ENCODE measurements around the gene YEATS2. TPM values are rescaled to one million over a fixed set of nuclear protein-coding genes. Genes with fewer than 3 reads are reported as not detected.
A peak's percentile ranks its signal among the peaks of the same experiment; 100 is the strongest.
"Not testable (repeated sequence)": the region's sequence is repeated elsewhere in the genome, so short reads cannot be mapped to it uniquely, and the experiment has no call there.

The YEATS2 gene
- total and polyA plus RNA-seq, 5 experiments from 2014 or later: 4.3 to 24.3 (median 6.8) TPM

DNA sequence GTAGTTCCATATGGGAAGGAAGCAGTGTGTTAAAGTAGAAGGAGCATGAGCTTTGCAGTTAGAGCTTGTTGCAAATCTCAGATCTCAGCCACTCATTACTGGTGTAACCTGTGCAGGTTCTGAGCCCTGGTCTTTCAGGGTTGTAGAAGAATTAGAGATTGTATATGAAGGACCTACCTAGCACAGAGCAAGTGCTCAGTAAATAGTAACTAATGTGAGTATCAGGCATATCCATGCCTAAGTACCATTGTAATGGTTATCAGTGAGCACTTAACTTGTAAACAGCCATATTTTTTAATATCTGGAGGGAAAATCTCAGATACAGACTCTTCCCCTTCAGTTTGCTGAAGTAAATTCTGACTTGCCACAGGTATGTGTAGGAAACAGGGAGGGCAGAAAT, 68.5 kb downstream of the YEATS2 start:
- peaks cover 0 to 37% (median 3%) of the 10 kb centered on the region in 3 donors for H3K36me3 Mint-ChIP-seq
- POLR2A ChIA-PET: interaction anchor here (1.0 kb wide), 1 partner anchor 8 kb away, joined by 3 read pairs; no protein-coding TSS in a partner anchor
- ATAC-seq (no peak), DNase-seq (no peak)
- peaks cover 7 to 12% (median 9%) of the 10 kb centered on the region in 4 donors for H3K4me1 Mint-ChIP-seq
- no peak overlapping the region for H3K4me3 Mint-ChIP-seq
- no peaks in the 10 kb centered on the region for H3K27me3 Mint-ChIP-seq
- H3K27ac Mint-ChIP-seq: peak overlapping the region in 8 of 10 donors; percentile 7 to 66 (median 36)
- H3K9me3 Mint-ChIP-seq: no peaks in the 10 kb centered on the region

DNA sequence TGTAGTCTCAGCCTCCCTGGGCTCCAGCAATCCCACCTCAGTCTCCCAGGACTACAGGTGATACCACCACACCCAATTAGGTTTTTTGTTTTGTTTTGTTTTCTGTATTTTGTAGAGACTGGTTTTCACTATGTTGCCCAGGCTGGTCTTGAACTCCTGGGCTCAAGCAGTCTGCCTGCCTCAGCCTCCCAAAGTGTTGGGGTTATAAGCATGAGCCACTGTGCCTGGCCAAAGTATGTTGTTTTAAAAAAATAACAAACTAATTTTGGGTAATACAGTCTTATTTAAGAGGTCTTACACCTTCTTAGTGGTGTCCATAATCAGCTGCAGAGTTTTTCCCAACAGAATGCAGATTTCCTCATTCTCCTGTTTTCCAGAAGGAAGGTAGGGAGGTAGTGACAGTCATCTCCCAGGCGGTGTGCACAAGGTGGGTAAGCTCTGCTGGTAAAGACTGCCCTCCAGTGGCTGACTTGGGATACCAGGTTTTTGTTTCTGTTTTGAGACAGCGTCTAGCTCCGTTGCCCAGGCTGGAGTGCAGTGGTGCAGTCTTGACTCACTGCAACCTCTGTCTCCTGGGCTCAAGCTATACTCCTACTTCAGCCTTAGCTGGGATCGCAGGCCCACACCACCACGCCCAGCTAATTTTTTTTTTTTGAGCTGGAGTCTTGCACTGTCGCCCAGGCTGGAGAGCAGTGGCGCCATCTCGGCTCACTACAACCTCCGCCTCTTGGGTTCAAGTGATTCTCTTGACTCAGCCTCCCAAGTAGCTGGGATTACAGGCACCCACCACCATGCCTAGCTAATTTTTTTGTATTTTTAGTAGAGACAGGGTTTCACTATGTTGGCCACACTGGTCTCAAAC, 69.4 kb downstream of the YEATS2 start:
- peak overlapping the region in 5 of 10 donors; percentile 20 to 41 (median 38) for H3K27ac Mint-ChIP-seq
- peak; percentile 83 to 95 for ATAC-seq
- no peaks in the 10 kb centered on the region for H3K27me3 Mint-ChIP-seq
- H3K4me3 Mint-ChIP-seq: no peak overlapping the region
- DNase-seq: peak; percentile 40 to 83 (median 66)
- peaks cover 7 to 12% (median 9%) of the 10 kb centered on the region in 4 donors for H3K4me1 Mint-ChIP-seq
- POLR2A ChIA-PET: interaction anchor here (0.6 to 1.0 kb wide), 2 partner anchors 8 to 210 kb away, joined by 3 read pairs; no protein-coding TSS in a partner anchor
- no peaks in the 10 kb centered on the region for H3K9me3 Mint-ChIP-seq
- peaks cover 0 to 30% (median 3%) of the 10 kb centered on the region in 3 donors for H3K36me3 Mint-ChIP-seq

DNA sequence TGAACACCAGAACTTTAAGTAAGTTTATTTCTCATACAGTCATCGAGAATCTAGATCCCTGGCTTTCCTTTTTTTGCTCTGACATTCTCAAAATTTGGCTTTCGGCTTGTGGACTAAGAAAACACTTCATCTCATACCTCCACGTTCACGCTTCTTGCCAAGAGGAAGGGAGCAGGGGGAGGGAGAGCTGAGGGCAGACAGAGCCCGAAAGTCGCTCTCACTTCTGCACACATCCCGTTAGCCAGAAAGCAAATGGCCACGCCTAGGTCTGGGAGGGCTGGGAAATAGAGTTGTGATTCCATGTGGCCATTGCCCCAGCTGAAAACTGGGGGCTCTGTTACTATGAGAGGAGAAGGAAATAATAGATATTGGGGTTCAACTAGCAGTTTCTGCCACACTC, 70.5 kb downstream of the YEATS2 start:
- Mint-ChIP-seq H3K4me1 (peaks cover 7 to 12% (median 9%) of the 10 kb centered on the region in 4 donors), H3K27ac (no peak overlapping the region), H3K36me3 (peaks cover 0 to 27% (median 2%) of the 10 kb centered on the region in 3 donors), H3K27me3 (no peaks in the 10 kb centered on the region), H3K4me3 (no peak overlapping the region), H3K9me3 (no peaks in the 10 kb centered on the region)
- ATAC-seq: no peak
- POLR2A ChIA-PET: no interaction called here
- no peak for DNase-seq

- H3K27ac Mint-ChIP-seq: no peak overlapping the region
- no peaks in the 10 kb centered on the region for H3K27me3 Mint-ChIP-seq
- DNase-seq (no peak), ATAC-seq (no peak)
- peaks cover 0 to 37% (median 6%) of the 10 kb centered on the region in 3 donors for H3K36me3 Mint-ChIP-seq
- peaks cover 7 to 12% (median 9%) of the 10 kb centered on the region in 4 donors for H3K4me1 Mint-ChIP-seq
- POLR2A ChIA-PET: no interaction called here
- no peak overlapping the region for H3K4me3 Mint-ChIP-seq
- H3K9me3 Mint-ChIP-seq: no peaks in the 10 kb centered on the region
Observed at GRCh38 chr3:183769453-183769852, 71.9 kb downstream of the YEATS2 start.

- POLR2A ChIA-PET: interaction anchor here (1.0 kb wide), 1 partner anchor 8 kb away, joined by 3 read pairs; no protein-coding TSS in a partner anchor
- peak overlapping the region in 1 of 10 donors; percentile 79 for H3K27ac Mint-ChIP-seq
- ATAC-seq: no peak
- H3K4me3 Mint-ChIP-seq: no peak overlapping the region
- H3K36me3 Mint-ChIP-seq: peaks cover 6 to 71% (median 33%) of the 10 kb centered on the region in 3 donors
- H3K27me3 Mint-ChIP-seq: no peaks in the 10 kb centered on the region
- DNase-seq: no peak
- H3K9me3 Mint-ChIP-seq: no peaks in the 10 kb centered on the region
- no peaks in the 10 kb centered on the region for H3K4me1 Mint-ChIP-seq
Observed at GRCh38 chr3:183774631-183775030, 77.0 kb downstream of the YEATS2 start.

GRCh38 chr3:183775781-183776180, 78.2 kb downstream of the YEATS2 start:
- Mint-ChIP-seq H3K36me3 (peaks cover 6 to 73% (median 33%) of the 10 kb centered on the region in 3 donors), H3K4me3 (no peak overlapping the region), H3K27ac (peak overlapping the region in 2 of 10 donors; percentile 60 to 68), H3K27me3 (no peaks in the 10 kb centered on the region), H3K4me1 (no peaks in the 10 kb centered on the region), H3K9me3 (no peaks in the 10 kb centered on the region)
- POLR2A ChIA-PET: interaction anchor here (0.5 kb wide), 1 partner anchor 130 kb away, joined by 4 read pairs; no protein-coding TSS in a partner anchor
- ATAC-seq: no peak
- DNase-seq: no peak

- H3K27ac Mint-ChIP-seq, H3K27me3 Mint-ChIP-seq, DNase-seq, H3K9me3 Mint-ChIP-seq, H3K4me3 Mint-ChIP-seq, POLR2A ChIA-PET, H3K4me1 Mint-ChIP-seq, ATAC-seq: not testable (repeated sequence)
- peaks cover 6 to 76% (median 38%) of the 10 kb centered on the region in 3 donors for H3K36me3 Mint-ChIP-seq
Observed at GRCh38 chr3:183776451-183776850, 78.9 kb downstream of the YEATS2 start.

DNA sequence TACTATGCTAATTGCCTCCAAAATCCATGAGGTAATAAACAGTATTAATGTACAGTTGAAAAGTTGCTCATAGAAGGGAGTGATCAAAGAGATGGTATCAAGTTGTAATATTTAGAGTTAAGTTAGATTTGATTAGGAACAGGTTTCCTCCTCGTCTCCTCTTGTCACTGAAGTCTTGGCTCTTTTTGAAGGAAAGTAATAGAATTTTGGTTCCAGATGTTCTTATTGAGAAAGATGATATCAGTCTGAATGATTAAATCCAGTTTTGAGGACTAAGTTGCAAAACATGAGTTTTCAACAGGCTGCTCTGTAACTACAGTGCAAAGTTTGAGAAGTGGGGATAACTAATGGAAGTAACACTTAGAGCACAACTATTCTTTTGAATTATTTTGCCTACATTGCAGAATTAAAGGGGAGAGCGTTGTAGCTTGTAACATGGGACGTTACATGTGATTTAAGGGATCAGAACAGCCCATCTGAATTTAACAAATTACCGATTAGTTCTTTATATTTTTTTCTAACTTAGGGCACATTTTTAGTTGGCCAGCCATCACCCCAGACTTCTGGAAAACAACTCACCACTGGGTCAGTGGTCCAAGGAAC, 79.5 kb downstream of the YEATS2 start:
- ATAC-seq (no peak), DNase-seq (no peak)
- Mint-ChIP-seq H3K27me3 (no peaks in the 10 kb centered on the region), H3K4me1 (no peaks in the 10 kb centered on the region), H3K36me3 (peaks cover 6 to 80% (median 38%) of the 10 kb centered on the region in 3 donors), H3K4me3 (no peak overlapping the region), H3K27ac (peak overlapping the region in 2 of 10 donors; percentile 9 to 32), H3K9me3 (no peaks in the 10 kb centered on the region)
- POLR2A ChIA-PET: no interaction called here

DNA sequence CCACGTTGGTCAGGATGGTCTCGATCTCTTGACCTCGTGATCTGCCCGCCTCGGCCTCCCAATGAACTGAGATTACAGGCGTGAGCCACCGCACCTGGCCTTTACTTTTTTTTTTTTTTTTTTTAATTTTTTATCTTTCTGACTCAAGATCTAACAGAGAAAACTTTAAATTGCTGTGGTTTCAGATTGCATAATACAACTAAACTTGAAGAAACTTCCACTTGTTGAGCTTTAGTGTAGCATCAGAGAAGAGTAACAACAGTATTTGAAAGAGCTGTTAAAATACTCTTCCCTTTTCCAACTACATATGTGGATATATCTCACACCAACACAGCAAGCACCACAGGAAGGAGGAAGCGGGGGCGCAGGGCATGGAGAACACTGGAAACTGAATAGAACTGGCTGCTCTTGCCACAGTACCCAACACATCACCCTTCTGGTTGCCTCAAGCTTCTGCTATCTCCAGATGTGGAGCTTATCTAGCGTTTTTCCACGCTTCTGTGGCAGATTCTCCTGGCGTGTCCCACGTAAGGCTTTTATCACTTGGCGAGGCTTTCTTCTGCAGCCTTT, 82.4 kb downstream of the YEATS2 start:
- H3K4me3 Mint-ChIP-seq: no peak overlapping the region
- no peak for ATAC-seq
- POLR2A ChIA-PET: no interaction called here

GRCh38 chr3:183781246-183781645, 83.6 kb downstream of the YEATS2 start:
- no peaks in the 10 kb centered on the region for H3K27me3 Mint-ChIP-seq
- DNase-seq (no peak), ATAC-seq (no peak)
- POLR2A ChIA-PET: no interaction called here
- H3K27ac Mint-ChIP-seq: peak overlapping the region in 1 of 10 donors; percentile 35
- H3K4me3 Mint-ChIP-seq: no peak overlapping the region
- peaks cover 6 to 84% (median 34%) of the 10 kb centered on the region in 3 donors for H3K36me3 Mint-ChIP-seq
- H3K9me3 Mint-ChIP-seq: no peaks in the 10 kb centered on the region
- peaks cover 0 to 5% (median 0%) of the 10 kb centered on the region in 4 donors for H3K4me1 Mint-ChIP-seq

More for the DNA sequence above, 82.4 kb downstream of the YEATS2 start:
- DNase-seq: no peak
- Mint-ChIP-seq H3K36me3 (peaks cover 6 to 86% (median 31%) of the 10 kb centered on the region in 3 donors), H3K27me3 (no peaks in the 10 kb centered on the region), H3K4me1 (peaks cover 0 to 5% (median 0%) of the 10 kb centered on the region in 4 donors), H3K9me3 (no peaks in the 10 kb centered on the region), H3K27ac (no peak overlapping the region)

- H3K27me3 Mint-ChIP-seq: no peaks in the 10 kb centered on the region
- H3K9me3 Mint-ChIP-seq: no peaks in the 10 kb centered on the region
- H3K4me1 Mint-ChIP-seq: peaks cover 0 to 5% (median 0%) of the 10 kb centered on the region in 4 donors
- POLR2A ChIA-PET: no interaction called here
- ATAC-seq (no peak), DNase-seq (no peak)
- H3K27ac Mint-ChIP-seq: peak overlapping the region in 1 of 10 donors; percentile 72
- peaks cover 0 to 85% (median 38%) of the 10 kb centered on the region in 3 donors for H3K36me3 Mint-ChIP-seq
- no peak overlapping the region for H3K4me3 Mint-ChIP-seq
Observed at GRCh38 chr3:183782576-183783276, 85.1 kb downstream of the YEATS2 start.

DNA sequence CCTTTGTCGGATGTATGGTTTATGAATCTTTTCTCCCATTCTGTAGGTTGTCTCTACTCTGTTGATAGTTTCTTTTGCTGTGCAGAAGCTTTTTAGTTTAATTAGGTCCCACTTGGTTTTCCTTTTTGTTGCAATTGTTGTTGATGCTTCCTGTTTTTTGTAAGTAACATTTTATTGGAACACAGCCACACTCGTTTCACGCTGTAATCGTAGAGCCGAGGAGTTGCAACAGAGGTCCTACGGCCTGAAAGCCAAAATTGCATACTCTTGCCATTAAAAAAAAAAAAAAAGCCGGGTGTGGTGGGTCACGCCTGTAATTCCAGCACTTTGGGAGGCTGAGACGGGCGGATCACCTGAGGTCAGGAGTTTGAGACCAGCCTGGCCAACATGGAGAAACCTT, 86.9 kb downstream of the YEATS2 start:
- POLR2A ChIA-PET, ATAC-seq, H3K27me3 Mint-ChIP-seq: not testable (repeated sequence)

More for the DNA sequence above, 86.9 kb downstream of the YEATS2 start:
- not testable (repeated sequence) for H3K4me3 Mint-ChIP-seq, H3K9me3 Mint-ChIP-seq, H3K4me1 Mint-ChIP-seq, DNase-seq
- H3K36me3 Mint-ChIP-seq: peaks cover 0 to 81% (median 25%) of the 10 kb centered on the region in 3 donors
- H3K27ac Mint-ChIP-seq: peak overlapping the region in 1 of 10 donors; percentile 7

All from naive thymus-derived CD8-positive, alpha-beta T cell (primary cell).